ENCODE results near the gene CCDC24. TPM values are rescaled to one million over a fixed set of nuclear protein-coding genes. Genes with fewer than 3 reads are reported as not detected.

Gene CCDC24
- total and polyA plus RNA-seq, 2 of the 13 experiments (the other 11 are each of a cell fraction or from before 2014, with no cell fraction given): 1.4 to 2.9 TPM

DNA sequence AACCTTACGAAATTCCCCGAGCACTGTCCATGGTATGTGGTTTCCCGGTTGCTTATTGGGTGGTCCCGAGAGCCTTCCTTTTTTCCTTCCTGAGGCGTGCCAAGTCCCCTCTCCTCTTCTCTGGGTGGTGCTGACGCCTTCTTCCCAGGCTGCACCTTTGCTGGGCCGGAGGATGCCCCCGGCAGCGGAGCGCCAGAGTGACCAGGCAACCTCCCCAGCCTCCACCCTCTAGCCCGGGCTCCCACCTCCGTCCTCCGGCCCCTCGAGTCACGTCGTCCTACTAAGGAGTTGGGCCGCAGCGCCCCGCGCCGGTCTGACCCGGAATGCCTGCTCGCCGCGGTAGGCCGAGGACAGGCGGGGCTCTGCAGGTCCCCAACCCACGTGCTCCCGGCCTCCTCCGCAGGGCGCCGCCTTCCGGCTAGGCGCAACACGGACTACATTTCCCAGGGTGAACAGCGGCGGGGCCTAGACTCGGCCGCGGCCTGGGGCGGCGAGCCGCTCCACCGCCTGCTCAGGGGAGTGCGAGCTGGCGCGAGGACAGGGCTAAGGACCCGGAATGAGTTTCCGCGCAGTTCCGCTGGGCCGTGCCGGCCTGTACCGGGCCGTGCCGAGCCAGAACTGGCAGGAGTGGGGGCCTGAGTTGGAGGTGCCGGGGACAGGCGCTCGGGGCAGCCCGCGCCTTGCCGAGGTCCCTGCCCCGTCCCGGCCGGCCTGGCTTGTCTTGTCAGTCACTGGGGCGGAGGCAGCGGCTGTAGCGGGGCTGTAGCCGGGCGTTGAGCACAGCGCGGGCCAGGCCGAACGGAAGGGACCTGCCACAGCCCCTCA is 45.0 kb upstream of the CCDC24 start, which contains the start of gene IPO13 (continued):
- TF ChIP-seq HNRNPH1 (optimal IDR thresholded peaks at IDR 0.05; ENCODE audit: low read depth, low read length) (no peak), KDM3A (CRISPR knock-in tag; IDR thresholded peaks at IDR 0.05; ENCODE audit: low read depth) (0 out of 2 replicates have a peak, but pooled peaks have one; percentile 52), SNAI1 (CRISPR knock-in tag; IDR thresholded peaks at IDR 0.05; ENCODE audit: borderline replicate concordance) (no peak), ZBTB21 (CRISPR knock-in tag; IDR thresholded peaks at IDR 0.05) (peak; percentile 67), U2AF1 (optimal IDR thresholded peaks at IDR 0.05; ENCODE audit: low read depth, low read length) (no peak), ZNF558 (CRISPR knock-in tag; IDR thresholded peaks at IDR 0.05; ENCODE audit: borderline replicate concordance) (peak; percentile 62), ZNF75D (CRISPR knock-in tag; IDR thresholded peaks at IDR 0.05; ENCODE audit: borderline replicate concordance) (no peak), ZKSCAN1 (IDR thresholded peaks at IDR 0.05; ENCODE audit: low read length) (peak; percentile 98), CEBPB (IDR thresholded peaks at IDR 0.05; ENCODE audit: borderline replicate concordance, low read depth, low read length) (no peak), ZNF333 (CRISPR knock-in tag; IDR thresholded peaks at IDR 0.05; ENCODE audit: borderline replicate concordance) (peak; percentile 97), ZNF766 (CRISPR knock-in tag; IDR thresholded peaks at IDR 0.05; ENCODE audit: borderline replicate concordance) (no peak; the same call in 1 of the 2 replicates), FOSL1 (CRISPR knock-in tag; IDR thresholded peaks at IDR 0.05; ENCODE audit: borderline replicate concordance) (no peak)
- TF ChIP-seq, protein P1, sequence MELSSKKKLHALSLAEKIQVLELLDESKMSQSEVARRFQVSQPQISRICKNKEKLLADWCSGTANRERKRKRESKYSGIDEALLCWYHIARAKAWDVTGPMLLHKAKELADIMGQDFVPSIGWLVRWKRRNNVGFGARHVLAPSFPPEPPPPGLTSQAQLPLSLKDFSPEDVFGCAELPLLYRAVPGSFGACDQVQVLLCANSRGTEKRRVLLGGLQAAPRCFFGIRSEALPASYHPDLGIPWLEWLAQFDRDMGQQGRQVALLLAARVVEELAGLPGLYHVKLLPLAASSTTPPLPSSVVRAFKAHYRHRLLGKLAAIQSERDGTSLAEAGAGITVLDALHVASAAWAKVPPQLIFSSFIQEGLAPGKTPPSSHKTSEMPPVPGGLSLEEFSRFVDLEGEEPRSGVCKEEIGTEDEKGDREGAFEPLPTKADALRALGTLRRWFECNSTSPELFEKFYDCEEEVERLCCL (CRISPR knock-in tag; IDR thresholded peaks at IDR 0.05; ENCODE audit: borderline replicate concordance): no peak
- TF ChIP-seq, protein P2, sequence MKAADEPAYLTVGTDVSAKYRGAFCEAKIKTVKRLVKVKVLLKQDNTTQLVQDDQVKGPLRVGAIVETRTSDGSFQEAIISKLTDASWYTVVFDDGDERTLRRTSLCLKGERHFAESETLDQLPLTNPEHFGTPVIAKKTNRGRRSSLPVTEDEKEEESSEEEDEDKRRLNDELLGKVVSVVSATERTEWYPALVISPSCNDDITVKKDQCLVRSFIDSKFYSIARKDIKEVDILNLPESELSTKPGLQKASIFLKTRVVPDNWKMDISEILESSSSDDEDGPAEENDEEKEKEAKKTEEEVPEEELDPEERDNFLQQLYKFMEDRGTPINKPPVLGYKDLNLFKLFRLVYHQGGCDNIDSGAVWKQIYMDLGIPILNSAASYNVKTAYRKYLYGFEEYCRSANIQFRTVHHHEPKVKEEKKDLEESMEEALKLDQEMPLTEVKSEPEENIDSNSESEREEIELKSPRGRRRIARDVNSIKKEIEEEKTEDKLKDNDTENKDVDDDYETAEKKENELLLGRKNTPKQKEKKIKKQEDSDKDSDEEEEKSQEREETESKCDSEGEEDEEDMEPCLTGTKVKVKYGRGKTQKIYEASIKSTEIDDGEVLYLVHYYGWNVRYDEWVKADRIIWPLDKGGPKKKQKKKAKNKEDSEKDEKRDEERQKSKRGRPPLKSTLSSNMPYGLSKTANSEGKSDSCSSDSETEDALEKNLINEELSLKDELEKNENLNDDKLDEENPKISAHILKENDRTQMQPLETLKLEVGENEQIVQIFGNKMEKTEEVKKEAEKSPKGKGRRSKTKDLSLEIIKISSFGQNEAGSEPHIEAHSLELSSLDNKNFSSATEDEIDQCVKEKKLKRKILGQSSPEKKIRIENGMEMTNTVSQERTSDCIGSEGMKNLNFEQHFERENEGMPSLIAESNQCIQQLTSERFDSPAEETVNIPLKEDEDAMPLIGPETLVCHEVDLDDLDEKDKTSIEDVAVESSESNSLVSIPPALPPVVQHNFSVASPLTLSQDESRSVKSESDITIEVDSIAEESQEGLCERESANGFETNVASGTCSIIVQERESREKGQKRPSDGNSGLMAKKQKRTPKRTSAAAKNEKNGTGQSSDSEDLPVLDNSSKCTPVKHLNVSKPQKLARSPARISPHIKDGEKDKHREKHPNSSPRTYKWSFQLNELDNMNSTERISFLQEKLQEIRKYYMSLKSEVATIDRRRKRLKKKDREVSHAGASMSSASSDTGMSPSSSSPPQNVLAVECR (CRISPR knock-in tag; IDR thresholded peaks at IDR 0.05; ENCODE audit: borderline replicate concordance): peak; percentile 98
- TF ChIP-seq, protein P3, sequence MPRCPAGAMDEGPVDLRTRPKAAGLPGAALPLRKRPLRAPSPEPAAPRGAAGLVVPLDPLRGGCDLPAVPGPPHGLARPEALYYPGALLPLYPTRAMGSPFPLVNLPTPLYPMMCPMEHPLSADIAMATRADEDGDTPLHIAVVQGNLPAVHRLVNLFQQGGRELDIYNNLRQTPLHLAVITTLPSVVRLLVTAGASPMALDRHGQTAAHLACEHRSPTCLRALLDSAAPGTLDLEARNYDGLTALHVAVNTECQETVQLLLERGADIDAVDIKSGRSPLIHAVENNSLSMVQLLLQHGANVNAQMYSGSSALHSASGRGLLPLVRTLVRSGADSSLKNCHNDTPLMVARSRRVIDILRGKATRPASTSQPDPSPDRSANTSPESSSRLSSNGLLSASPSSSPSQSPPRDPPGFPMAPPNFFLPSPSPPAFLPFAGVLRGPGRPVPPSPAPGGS (CRISPR knock-in tag; IDR thresholded peaks at IDR 0.05): peak; percentile 94
- TF ChIP-seq, protein P4, sequence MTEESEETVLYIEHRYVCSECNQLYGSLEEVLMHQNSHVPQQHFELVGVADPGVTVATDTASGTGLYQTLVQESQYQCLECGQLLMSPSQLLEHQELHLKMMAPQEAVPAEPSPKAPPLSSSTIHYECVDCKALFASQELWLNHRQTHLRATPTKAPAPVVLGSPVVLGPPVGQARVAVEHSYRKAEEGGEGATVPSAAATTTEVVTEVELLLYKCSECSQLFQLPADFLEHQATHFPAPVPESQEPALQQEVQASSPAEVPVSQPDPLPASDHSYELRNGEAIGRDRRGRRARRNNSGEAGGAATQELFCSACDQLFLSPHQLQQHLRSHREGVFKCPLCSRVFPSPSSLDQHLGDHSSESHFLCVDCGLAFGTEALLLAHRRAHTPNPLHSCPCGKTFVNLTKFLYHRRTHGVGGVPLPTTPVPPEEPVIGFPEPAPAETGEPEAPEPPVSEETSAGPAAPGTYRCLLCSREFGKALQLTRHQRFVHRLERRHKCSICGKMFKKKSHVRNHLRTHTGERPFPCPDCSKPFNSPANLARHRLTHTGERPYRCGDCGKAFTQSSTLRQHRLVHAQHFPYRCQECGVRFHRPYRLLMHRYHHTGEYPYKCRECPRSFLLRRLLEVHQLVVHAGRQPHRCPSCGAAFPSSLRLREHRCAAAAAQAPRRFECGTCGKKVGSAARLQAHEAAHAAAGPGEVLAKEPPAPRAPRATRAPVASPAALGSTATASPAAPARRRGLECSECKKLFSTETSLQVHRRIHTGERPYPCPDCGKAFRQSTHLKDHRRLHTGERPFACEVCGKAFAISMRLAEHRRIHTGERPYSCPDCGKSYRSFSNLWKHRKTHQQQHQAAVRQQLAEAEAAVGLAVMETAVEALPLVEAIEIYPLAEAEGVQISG (CRISPR knock-in tag; IDR thresholded peaks at IDR 0.05): peak; percentile 92

All from HepG2 (cell line).